Fibroblast of skin of right biceps (primary cell): Measurements from ENCODE around the gene PUSL1.

Experiments
- DNase-seq: peaks from one replicate; pipeline ENCODE4 v3.0.0-alpha.2; 2013

PUSL1 gene

GRCh38 chr1:1307923-1308755 lies at the start of gene PUSL1, which contains the start of gene ACAP3:
PUSL1 (plus strand) TSS chr1:1308597; CDS start chr1:1308644, 47 bp downstream.
ACAP3 (minus strand) TSS chr1:1307930; CDS start chr1:1307815, 115 bp downstream.
- peak; percentile 93 for DNase-seq

GRCh38 chr1:1259119-1259488 lies 49.3 kb upstream of the PUSL1 start:
- DNase-seq = no peak

- no peak for DNase-seq
Measured at GRCh38 chr1:1259540-1259939, 48.9 kb upstream of the PUSL1 start.

- no peak for DNase-seq
Measured at GRCh38 chr1:1259951-1260600, 48.3 kb upstream of the PUSL1 start.

GRCh38 chr1:1260843-1261560 lies 47.4 kb upstream of the PUSL1 start:
- DNase-seq = no peak

GRCh38 chr1:1262071-1262470 lies 46.3 kb upstream of the PUSL1 start:
- DNase-seq = no peak

- no peak for DNase-seq
Measured at GRCh38 chr1:1262758-1263157, 45.6 kb upstream of the PUSL1 start.

GRCh38 chr1:1264026-1264425 lies 44.4 kb upstream of the PUSL1 start:
- DNase-seq = no peak

- DNase-seq = peak; percentile 100
Measured at GRCh38 chr1:1264868-1265272, 43.5 kb upstream of the PUSL1 start.

GRCh38 chr1:1267488-1268283 lies 40.7 kb upstream of the PUSL1 start:
- no peak for DNase-seq

- no peak for DNase-seq
Measured at GRCh38 chr1:1268284-1268682, 40.1 kb upstream of the PUSL1 start.

- no peak for DNase-seq
Measured at GRCh38 chr1:1270813-1271212, 37.6 kb upstream of the PUSL1 start.

- DNase-seq = no peak
Measured at GRCh38 chr1:1272341-1273208, 35.8 kb upstream of the PUSL1 start.

GRCh38 chr1:1273209-1273511 lies 35.2 kb upstream of the PUSL1 start:
- DNase-seq = no peak

- DNase-seq = peak; percentile 92
Measured at GRCh38 chr1:1273512-1274298, 34.7 kb upstream of the PUSL1 start, which contains the start of gene UBE2J2. UBE2J2 (minus strand) TSS chr1:1273854; CDS start chr1:1267992, 5,862 bp downstream.

GRCh38 chr1:1274299-1274930 lies 34.0 kb upstream of the PUSL1 start:
- DNase-seq = no peak

- no peak for DNase-seq
Measured at GRCh38 chr1:1274931-1275431, 33.4 kb upstream of the PUSL1 start.

- DNase-seq = no peak
Measured at GRCh38 chr1:1275836-1276235, 32.6 kb upstream of the PUSL1 start.

GRCh38 chr1:1278620-1279019 lies 29.8 kb upstream of the PUSL1 start:
- DNase-seq = no peak

GRCh38 chr1:1279028-1279427 lies 29.4 kb upstream of the PUSL1 start:
- no peak for DNase-seq
